A172 (cell line): ENCODE data around the gene CENPO. TPM values are rescaled to one million over a fixed set of nuclear protein-coding genes. Genes with fewer than 3 reads are reported as not detected.
A peak's percentile ranks its signal among the peaks of the same experiment; 100 is the strongest.
"Not testable (repeated sequence)": the region's sequence is repeated elsewhere in the genome, so short reads cannot be mapped to it uniquely, and the experiment has no call there.

Experiments
- DNase-seq: peaks from one replicate; pipeline ENCODE4 v3.0.0-alpha.2; 2015; ENCODE audit warnings: low spot score
- total RNA-seq: library from RNA; depleted of rRNA; stranded (reverse); fragments of >200 nt; shearing (Covaris generic); gene quantifications from 2 replicates; pipeline ENCODE4 v1.2.3, GENCODE V29; 2014

The CENPO gene
- total RNA-seq, 1 experiment from 2014 or later = 54.0 TPM

- no peak for DNase-seq
These were observed 4.4 kb upstream of the CENPO start for GRCh38 chr2:24788816-24789215.

GRCh38 chr2:24791452-24791851, 1.8 kb upstream of the CENPO start:
- no peak for DNase-seq

GRCh38 chr2:24792542-24792873, 717 bp upstream of the CENPO start:
- no peak for DNase-seq

GRCh38 chr2:24793761-24794435, 673 bp downstream of the CENPO start:
- peak; percentile 42 for DNase-seq

GRCh38 chr2:24797644-24798043, 4.4 kb downstream of the CENPO start:
- DNase-seq = no peak

- not testable (repeated sequence) for DNase-seq
These were observed 7.3 kb downstream of the CENPO start for GRCh38 chr2:24800487-24800886.

GRCh38 chr2:24805811-24806660, 12.8 kb downstream of the CENPO start:
- not testable (repeated sequence) for DNase-seq

- no peak for DNase-seq
These were observed 13.4 kb downstream of the CENPO start for GRCh38 chr2:24806661-24807036.

- no peak for DNase-seq
These were observed 16.2 kb downstream of the CENPO start for GRCh38 chr2:24809316-24810007.

- no peak for DNase-seq
These were observed 20.5 kb downstream of the CENPO start for GRCh38 chr2:24813691-24814137.

GRCh38 chr2:24814516-24814915, 21.3 kb downstream of the CENPO start:
- DNase-seq = no peak

- no peak for DNase-seq
These were observed 21.9 kb downstream of the CENPO start for GRCh38 chr2:24815171-24815570.

GRCh38 chr2:24816404-24816803, 23.2 kb downstream of the CENPO start:
- no peak for DNase-seq

GRCh38 chr2:24816884-24817283, 23.7 kb downstream of the CENPO start:
- DNase-seq = peak; percentile 88

GRCh38 chr2:24818721-24819167, 25.5 kb downstream of the CENPO start:
- no peak for DNase-seq

- no peak for DNase-seq
These were observed 26.4 kb downstream of the CENPO start for GRCh38 chr2:24819442-24820174.

- no peak for DNase-seq
These were observed 26.9 kb downstream of the CENPO start for GRCh38 chr2:24820175-24820513.

- DNase-seq = no peak
These were observed 27.6 kb downstream of the CENPO start for GRCh38 chr2:24820598-24821432.

- no peak for DNase-seq
These were observed 28.2 kb downstream of the CENPO start for GRCh38 chr2:24821433-24821891.

- no peak for DNase-seq
These were observed 29.0 kb downstream of the CENPO start for GRCh38 chr2:24822049-24822706.
